ENCODE data around the gene NRXN3. TPM values are rescaled to one million over a fixed set of nuclear protein-coding genes. Genes with fewer than 3 reads are reported as not detected.

Gene NRXN3
- total and polyA plus RNA-seq, 2 donors (not counting 1 experiment from before 2014, with no cell fraction given), result not detected

DNA sequence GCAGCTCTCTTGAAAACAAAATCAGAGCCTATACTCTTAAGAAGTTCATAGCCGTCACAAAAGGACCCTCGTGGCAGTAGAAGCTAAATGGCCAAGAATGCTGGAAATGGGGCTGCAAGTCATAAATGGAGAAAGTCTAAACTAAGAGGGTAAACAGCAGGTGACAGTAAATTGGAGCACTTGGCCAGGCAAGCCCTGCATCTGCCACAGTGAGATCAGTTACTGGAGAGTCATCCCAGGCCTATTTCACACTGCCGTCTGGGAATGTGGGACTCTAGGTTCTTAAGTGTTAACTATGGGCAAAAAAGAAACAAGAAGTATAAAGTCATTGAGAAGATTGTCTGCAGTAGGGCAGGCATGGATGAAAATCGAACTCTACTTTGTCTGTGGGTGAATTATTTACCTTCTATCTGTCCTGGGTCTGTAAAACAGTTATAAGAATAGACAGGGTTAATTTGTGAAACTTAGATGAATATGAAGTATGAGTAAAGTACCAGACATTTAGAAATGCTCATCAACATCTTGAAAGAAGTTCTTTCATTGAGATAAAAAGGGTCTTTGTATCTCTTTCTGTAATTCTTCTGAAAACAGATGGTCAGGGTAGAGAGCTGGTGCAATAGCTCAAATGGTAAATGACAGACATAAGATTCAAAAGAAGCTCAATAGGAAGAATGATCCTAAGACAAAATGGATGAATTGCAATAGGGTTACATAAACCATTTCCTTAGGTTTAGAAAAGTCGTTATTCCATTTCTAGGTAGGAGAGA lies 1248.7 kb downstream of the NRXN3 start:
- Histone ChIP-seq H3K4me3 (ENCODE audit: control extremely low read depth in 1 of 5, extremely low read depth in 1 of 5, insufficient read depth in 1 of 5, low read depth in 2 of 5, low read length in 4 of 5) (no peak overlapping the region), H3K79me2 (ENCODE audit: control insufficient read depth, insufficient read depth, low read length) (no peaks in the 10 kb centered on the region), H2AFZ (ENCODE audit: insufficient read depth, low read depth, low read length, poor library complexity, severe bottlenecking) (no peak overlapping the region), H3K36me3 (replicated peaks in 1 of 2; ENCODE audit: control extremely low read depth in 1 of 2, control insufficient read depth in 1 of 2, extremely low read depth in 1 of 2, insufficient read depth in 2 of 2, low read length in 1 of 2) (no peaks in the 10 kb centered on the region), H3K27ac (ENCODE audit: low read length in 2 of 2) (no peak overlapping the region), H3K4me2 (replicated peaks; ENCODE audit: low read depth, low read length, poor library complexity, severe bottlenecking) (no peak overlapping the region), H3K4me1 (ENCODE audit: control insufficient read depth in 2 of 2, insufficient read depth in 2 of 2, low read length in 2 of 2) (no peaks in the 10 kb centered on the region), H3K9ac (ENCODE audit: low read length) (no peak overlapping the region), H4K20me1 (ENCODE audit: control insufficient read depth, insufficient read depth, low read length, poor library complexity, severe bottlenecking) (no peaks in the 10 kb centered on the region), H3K27me3 (replicated peaks in 1 of 4; ENCODE audit: control extremely low read depth in 1 of 4, control insufficient read depth in 3 of 4, insufficient read depth in 4 of 4, low read length in 3 of 4) (no peaks in the 10 kb centered on the region), H3K9me3 (ENCODE audit: control extremely low read depth in 1 of 3, control insufficient read depth in 2 of 3, insufficient read depth in 1 of 3, low read length in 2 of 3) (no peaks in the 10 kb centered on the region)
- DNase-seq (no peak), ATAC-seq (ENCODE audit: low read depth) (no peak)
- H3K9me3 Mint-ChIP-seq (ENCODE audit: insufficient read depth), result peaks cover 4% of the 10 kb centered on the region
- no peaks in the 10 kb centered on the region for H3K27me3 Mint-ChIP-seq
- no peak overlapping the region for H3K4me3 Mint-ChIP-seq
- 61% methylated on average over 4 of the region's 5 CpGs for WGBS (ENCODE audit: insufficient coverage)
- ChIA-PET POLR2A (no interaction called here), CTCF (no interaction called here)
- intact Hi-C loops (cut with micrococcal nuclease), result no loop called here
- no peak overlapping the region for H3K27ac Mint-ChIP-seq
- H3K4me1 Mint-ChIP-seq, result no peaks in the 10 kb centered on the region
- TF ChIP-seq CTCF (IDR thresholded peaks at IDR 0.05) (no peak), EZH2 (IDR thresholded peaks at IDR 0.05; ENCODE audit: borderline replicate concordance, insufficient read depth, low read depth, low read length, poor library complexity, severe bottlenecking) (no peak)

GRCh38 chr14:79419571-79420327 lies 1249.6 kb downstream of the NRXN3 start:
- Mint-ChIP-seq H3K27ac (no peak overlapping the region), H3K9me3 (ENCODE audit: insufficient read depth) (peaks cover 4% of the 10 kb centered on the region)
- intact Hi-C loops (cut with micrococcal nuclease), result no loop called here

More at GRCh38 chr14:79419571-79420327, 1249.6 kb downstream of the NRXN3 start:
- Histone ChIP-seq H4K20me1 (ENCODE audit: control insufficient read depth, insufficient read depth, low read length, poor library complexity, severe bottlenecking) (no peaks in the 10 kb centered on the region), H3K4me2 (replicated peaks; ENCODE audit: low read depth, low read length, poor library complexity, severe bottlenecking) (no peak overlapping the region), H3K9me3 (ENCODE audit: control extremely low read depth in 1 of 3, control insufficient read depth in 2 of 3, insufficient read depth in 1 of 3, low read length in 2 of 3) (no peaks in the 10 kb centered on the region), H3K9ac (ENCODE audit: low read length) (no peak overlapping the region), H3K4me3 (ENCODE audit: control extremely low read depth in 1 of 5, extremely low read depth in 1 of 5, insufficient read depth in 1 of 5, low read depth in 2 of 5, low read length in 4 of 5) (no peak overlapping the region), H3K27me3 (replicated peaks in 1 of 4; ENCODE audit: control extremely low read depth in 1 of 4, control insufficient read depth in 3 of 4, insufficient read depth in 4 of 4, low read length in 3 of 4) (no peaks in the 10 kb centered on the region), H3K27ac (ENCODE audit: low read length in 2 of 2) (no peak overlapping the region), H2AFZ (ENCODE audit: insufficient read depth, low read depth, low read length, poor library complexity, severe bottlenecking) (no peak overlapping the region), H3K79me2 (ENCODE audit: control insufficient read depth, insufficient read depth, low read length) (no peaks in the 10 kb centered on the region), H3K36me3 (replicated peaks in 1 of 2; ENCODE audit: control extremely low read depth in 1 of 2, control insufficient read depth in 1 of 2, extremely low read depth in 1 of 2, insufficient read depth in 2 of 2, low read length in 1 of 2) (no peaks in the 10 kb centered on the region), H3K4me1 (ENCODE audit: control insufficient read depth in 2 of 2, insufficient read depth in 2 of 2, low read length in 2 of 2) (no peaks in the 10 kb centered on the region)
- no peak for TF ChIP-seq EZH2 (IDR thresholded peaks at IDR 0.05; ENCODE audit: borderline replicate concordance, insufficient read depth, low read depth, low read length, poor library complexity, severe bottlenecking)
- TF ChIP-seq CTCF (IDR thresholded peaks at IDR 0.05), result no peak
- ATAC-seq (ENCODE audit: low read depth) (no peak), DNase-seq (no peak)
- ChIA-PET POLR2A (no interaction called here), CTCF (no interaction called here)
- no peak overlapping the region for H3K4me3 Mint-ChIP-seq
- WGBS (ENCODE audit: insufficient coverage), result no CpG with 5 or more reads among the region's 1 CpG
- H3K27me3 Mint-ChIP-seq, result no peaks in the 10 kb centered on the region
- no peaks in the 10 kb centered on the region for H3K4me1 Mint-ChIP-seq
